SK-N-SH (cell line): Measurements from ENCODE around the gene LINS1. TPM values are rescaled to one million over a fixed set of nuclear protein-coding genes. Genes with fewer than 3 reads are reported as not detected.

Experiments used
- CTCF ChIA-PET: fragments of 300-600, 350-600 bp; formaldehyde crosslinking; extraction: SDS; loops from one replicate; lab custom pipeline; 2021; lab: Yijun Ruan, JAX
- POLR2A ChIA-PET: fragments of 350-600 bp; sonication (Branson Sonifier 250); formaldehyde crosslinking; extraction: SDS; loops from one replicate; lab custom pipeline; 2020; ENCODE audit warnings: antibody characterized with exemption, inconsistent platforms; lab: Yijun Ruan, JAX
- DNase-seq: peaks from one replicate; pipeline ENCODE4 v3.0.0; 2012
- H2AFZ ChIP-seq: fragments of 200-600 bp; sonication (generic); 2 replicates; pipeline ENCODE4 v1.8.1; 2016; ENCODE audit warnings: antibody characterized with exemption, mild to moderate bottlenecking, low read depth
- H3F3A ChIP-seq: fragments of 200-600 bp; sonication (generic); replicated peaks from 2 replicates; pipeline ENCODE3; 2016; ENCODE audit warnings: antibody characterized with exemption, mild to moderate bottlenecking; ENCODE audit not compliant: insufficient read depth
- H3K27ac ChIP-seq, 2 experiments: fragments of 200-500 bp in 1 of 2; fragments of 200-600 bp in 1 of 2; sonication (Bioruptor generic) in 1 of 2; sonication (generic), shearing (Covaris generic) in 1 of 2; 2 replicates each; pipeline versions ENCODE4 v1.5.1 to v1.6.1; 2014 to 2016; ENCODE audit warnings: low read depth in 2 of 2, inconsistent platforms in 1 of 2, low read length in 1 of 2, mild to moderate bottlenecking in 1 of 2, mixed read lengths in 1 of 2
- H3K27me3 ChIP-seq: fragments of 200-600 bp; sonication (generic), shearing (Covaris generic); 2 replicates; pipeline ENCODE4 v1.6.1; 2016; ENCODE audit warnings: mixed run types; ENCODE audit not compliant: insufficient read depth
- H3K36me3 ChIP-seq, 2 experiments: fragments of 200-500 bp in 1 of 2; fragments of 200-600 bp in 1 of 2; sonication (Bioruptor generic) in 1 of 2; sonication (generic) in 1 of 2; replicated peaks in 1 of 2; 2 replicates each; pipeline versions ENCODE3 to v1.5.1; 2014 to 2016; ENCODE audit warnings: low read length in 1 of 2, mild to moderate bottlenecking in 1 of 2; ENCODE audit not compliant: insufficient read depth in 2 of 2, control insufficient read depth in 1 of 2
- H3K4me1 ChIP-seq, 2 experiments: fragments of 200-500 bp in 1 of 2; fragments of 200-600 bp in 1 of 2; sonication (Bioruptor generic) in 1 of 2; sonication (generic), shearing (Covaris generic) in 1 of 2; 2 replicates each; pipeline versions ENCODE4 v1.5.1 to v1.6.1; 2014 to 2016; ENCODE audit warnings: low read depth in 1 of 2, low read length in 1 of 2, mixed run types in 1 of 2; ENCODE audit not compliant: insufficient read depth in 2 of 2, control insufficient read depth in 1 of 2
- H3K4me2 ChIP-seq: fragments of 200-600 bp; sonication (generic), shearing (Covaris generic); 2 replicates; pipeline ENCODE4 v1.6.1; 2017; ENCODE audit warnings: mixed run types
- H3K4me3 ChIP-seq, 2 experiments: fragments of 200-500 bp in 1 of 2; fragments of 200-600 bp in 1 of 2; sonication (Bioruptor generic) in 1 of 2; sonication (generic), shearing (Covaris generic) in 1 of 2; 2 replicates each; pipeline versions ENCODE4 v1.5.1 to v1.8.1; 2014 to 2016; ENCODE audit warnings: low read depth in 2 of 2, inconsistent platforms in 1 of 2, low read length in 1 of 2, mild to moderate bottlenecking in 1 of 2, mixed read lengths in 1 of 2, moderate library complexity in 1 of 2
- H3K79me2 ChIP-seq: fragments of 200-600 bp; sonication (generic); 2 replicates; pipeline ENCODE4 v1.8.1; 2017; ENCODE audit warnings: mild to moderate bottlenecking; ENCODE audit not compliant: insufficient read depth
- H3K9ac ChIP-seq: fragments of 200-600 bp; sonication (generic); 2 replicates; pipeline ENCODE4 v1.6.1; 2017; ENCODE audit warnings: mixed run types
- H3K9me2 ChIP-seq: fragments of 200-600 bp; sonication (generic); 2 replicates; pipeline ENCODE4 v1.6.1; 2017; ENCODE audit warnings: mixed run types
- H3K9me3 ChIP-seq: fragments of 200-600 bp; sonication (generic); 2 replicates; pipeline ENCODE4 v1.6.1; 2017; ENCODE audit warnings: mixed run types, mild to moderate bottlenecking, moderate library complexity
- H4K20me1 ChIP-seq: fragments of 200-600 bp; sonication (generic); 2 replicates; pipeline ENCODE4 v1.6.1; 2017; ENCODE audit warnings: mild to moderate bottlenecking, mixed run types; ENCODE audit not compliant: insufficient read depth
- CHD2 ChIP-seq: fragments of 150-350 bp; IDR thresholded peaks from 2 replicates; pipeline ENCODE4 v1.6.1; 2018; ENCODE audit warnings: low read length; ENCODE audit not compliant: partially characterized antibody
- ELF1 ChIP-seq: IDR thresholded peaks from 2 replicates; pipeline ENCODE4 v1.4.0; 2012
- EZH2phosphoT487 ChIP-seq: fragments of 200-600 bp; sonication (generic); IDR thresholded peaks from 2 replicates; pipeline ENCODE4 v1.6.1; 2017; ENCODE audit warnings: low read depth, mixed run types, mild to moderate bottlenecking, antibody characterized with exemption, moderate library complexity, borderline replicate concordance
- FOXJ3 ChIP-seq: sonication (generic); formaldehyde crosslinking; IDR thresholded peaks from 2 replicates; pipeline ENCODE4 v1.5.1; 2020; ENCODE audit warnings: mild to moderate bottlenecking, missing genetic modification reagents
- GATA2 ChIP-seq: sonication (generic); formaldehyde crosslinking; IDR thresholded peaks from 2 replicates; pipeline ENCODE4 v1.5.0; 2020; ENCODE audit warnings: mild to moderate bottlenecking, missing genetic modification reagents
- JUND ChIP-seq: IDR thresholded peaks from 2 replicates; pipeline ENCODE4 v1.4.0; 2012
- MEF2A ChIP-seq: IDR thresholded peaks from 2 replicates; pipeline ENCODE4 v1.4.0; 2012; ENCODE audit warnings: low read depth, borderline replicate concordance
- MXI1 ChIP-seq: IDR thresholded peaks from 2 replicates; pipeline ENCODE4 v1.6.1; 2012; ENCODE audit warnings: mild to moderate bottlenecking, low read depth, low read length, improper control_type of control experiment
- NFIC ChIP-seq: IDR thresholded peaks from 2 replicates; pipeline ENCODE4 v1.4.0; 2012; ENCODE audit warnings: borderline replicate concordance
- NRF1 ChIP-seq: IDR thresholded peaks from 2 replicates; pipeline ENCODE4 v1.6.1; 2012; ENCODE audit warnings: low read depth, mild to moderate bottlenecking, low read length
- PBX3 ChIP-seq: IDR thresholded peaks from 2 replicates; pipeline ENCODE4; 2012
- REST ChIP-seq: IDR thresholded peaks from 2 replicates; pipeline ENCODE4 v1.6.1; 2012; ENCODE audit warnings: mild to moderate bottlenecking, low read depth, low read length, moderate library complexity
- RFX5 ChIP-seq: IDR thresholded peaks from 2 replicates; pipeline ENCODE4 v1.6.1; 2012; ENCODE audit warnings: mild to moderate bottlenecking, improper control_type of control experiment, low read length
- RXRA ChIP-seq: IDR thresholded peaks from 2 replicates; pipeline ENCODE4 v1.4.0; 2012; ENCODE audit warnings: low read depth, mild to moderate bottlenecking, borderline replicate concordance
- SIN3A ChIP-seq: IDR thresholded peaks from 2 replicates; pipeline ENCODE4 v1.6.1; 2012; ENCODE audit warnings: low read depth, mild to moderate bottlenecking, low read length, moderate library complexity, borderline replicate concordance
- SMC3 ChIP-seq: IDR thresholded peaks from 2 replicates; pipeline ENCODE4 v1.6.1; 2012; ENCODE audit warnings: low read depth, low read length, improper control_type of control experiment
- TAF1 ChIP-seq: IDR thresholded peaks from 2 replicates; pipeline ENCODE4 v1.6.1; 2012; ENCODE audit warnings: low read depth, mild to moderate bottlenecking, low read length, moderate library complexity, borderline replicate concordance
- TEAD4 ChIP-seq: IDR thresholded peaks from 2 replicates; pipeline ENCODE4 v1.4.0; 2012; ENCODE audit warnings: mild to moderate bottlenecking, borderline replicate concordance; ENCODE audit not compliant: insufficient read depth
- ZBTB33 ChIP-seq: IDR thresholded peaks from 2 replicates; pipeline ENCODE4 v1.4.0; 2012; ENCODE audit warnings: low read depth, borderline replicate concordance
- WGBS: methylation state at CpG from one replicate; pipeline ENCODE4 v1.1.6; 2017; ENCODE audit warnings: low lambda C conversion rate; 5-methylcytosine and 5-hydroxymethylcytosine counted together
- polyA plus RNA-seq, 3 experiments: library from polyadenylated mRNA; depleted of rRNA; stranded (reverse); fragments of >200 nt; gene quantifications; 2 replicates each; pipeline ENCODE4 v1.2.3, GENCODE V29; 2012

LINS1 gene
- polyA plus RNA-seq, 1 of the 3 experiments (the other 2 are of a cell fraction): 5.0 TPM

- Histone ChIP-seq H3K9ac (no peak overlapping the region), H3F3A (no peaks in the 10 kb centered on the region), H3K9me3 (no peaks in the 10 kb centered on the region), H3K79me2 (no peaks in the 10 kb centered on the region), H4K20me1 (no peaks in the 10 kb centered on the region), H3K4me3 (no peak overlapping the region), H2AFZ (no peak overlapping the region), H3K27ac (no peak overlapping the region), H3K27me3 (no peaks in the 10 kb centered on the region), H3K9me2 (no peaks in the 10 kb centered on the region), H3K4me2 (no peak overlapping the region), H3K36me3 (no peaks in the 10 kb centered on the region), H3K4me1 (no peaks in the 10 kb centered on the region)
- 18% methylated on average over 4 of the region's 4 CpGs for WGBS
- ChIA-PET POLR2A (no interaction called here), CTCF (interaction anchor here (1.2 kb wide), 1 partner anchor 41 kb away, joined by 3 read pairs; no protein-coding TSS in a partner anchor)
- TF ChIP-seq SMC3: no peak
- no peak for TF ChIP-seq NRF1
- TF ChIP-seq TEAD4: no peak
- TF ChIP-seq RFX5: no peak
- TF ChIP-seq GATA2 (CRISPR knock-in tag): no peak
- no peak for TF ChIP-seq NFIC
- no peak for TF ChIP-seq ZBTB33
- TF ChIP-seq MEF2A: no peak
- TF ChIP-seq JUND: no peak
- TF ChIP-seq RXRA: no peak
- no peak for DNase-seq
Observed at GRCh38 chr15:100531204-100531603, 70.8 kb downstream of the LINS1 start.

- CTCF ChIA-PET: interaction anchor here (1.1 kb wide), 2 partner anchors 11 to 180 kb away, joined by 3 read pairs; no protein-coding TSS in a partner anchor
- no peak overlapping the region for H3K4me3 ChIP-seq
- no peak overlapping the region for H3K4me2 ChIP-seq
- POLR2A ChIA-PET: no interaction called here
- no peak overlapping the region for H2AFZ ChIP-seq
- no peaks in the 10 kb centered on the region for H3K36me3 ChIP-seq
- no peak overlapping the region for H3K27ac ChIP-seq
- TF ChIP-seq CHD2: no peak
- TF ChIP-seq RXRA: no peak
- no peak for TF ChIP-seq NFIC
- TF ChIP-seq MXI1: no peak
- no peak for TF ChIP-seq TAF1
- TF ChIP-seq JUND: no peak
- no peak for TF ChIP-seq FOXJ3 (CRISPR knock-in tag)
- TF ChIP-seq GATA2 (CRISPR knock-in tag): no peak
- TF ChIP-seq SMC3: no peak
- TF ChIP-seq SIN3A: no peak
- no peak for TF ChIP-seq PBX3
- TF ChIP-seq REST: no peak
- no peak for TF ChIP-seq EZH2phosphoT487
- no peak for TF ChIP-seq ELF1
- TF ChIP-seq ZBTB33: no peak
- TF ChIP-seq NRF1: no peak
- TF ChIP-seq TEAD4: no peak
- H3K9me3 ChIP-seq: no peaks in the 10 kb centered on the region
- no peaks in the 10 kb centered on the region for H3F3A ChIP-seq
- WGBS: 35% methylated on average over 2 of the region's 2 CpGs
- H3K9me2 ChIP-seq: no peaks in the 10 kb centered on the region
- no peak overlapping the region for H3K9ac ChIP-seq
- H3K27me3 ChIP-seq: no peaks in the 10 kb centered on the region
- H3K79me2 ChIP-seq: no peaks in the 10 kb centered on the region
- no peaks in the 10 kb centered on the region for H3K4me1 ChIP-seq
- no peak for DNase-seq
- no peaks in the 10 kb centered on the region for H4K20me1 ChIP-seq
Observed at GRCh38 chr15:100529556-100529955, 72.4 kb downstream of the LINS1 start.
